Activated naive CD8-positive, alpha-beta T cell (primary cell): ENCODE results near the gene IGLL1.
"Not testable (repeated sequence)": the region's sequence is repeated elsewhere in the genome, so short reads cannot be mapped to it uniquely, and the experiment has no call there.

Experiments used
- H3K27ac Mint-ChIP-seq: one replicate; pipeline ENCODE4 v1.8.0; 2021; ENCODE audit warnings: mixed read lengths
- H3K27me3 Mint-ChIP-seq: one replicate; pipeline ENCODE4 v1.8.0; 2021; ENCODE audit warnings: mixed read lengths
- H3K36me3 Mint-ChIP-seq: one replicate; pipeline ENCODE4 v1.8.0; 2021; ENCODE audit warnings: mixed read lengths
- H3K4me1 Mint-ChIP-seq: one replicate; pipeline ENCODE4 v1.8.0; 2021; ENCODE audit warnings: low read depth, mixed read lengths
- H3K4me3 Mint-ChIP-seq: one replicate; pipeline ENCODE4 v1.8.0; 2021; ENCODE audit warnings: mild to moderate bottlenecking, mixed read lengths
- H3K9me3 Mint-ChIP-seq: one replicate; pipeline ENCODE4 v1.8.0; 2021; ENCODE audit warnings: low read depth, mixed read lengths

The IGLL1 gene

GRCh38 chr22:23579870-23580575 is at the start of gene IGLL1:
TSS of gene IGLL1 (minus strand) at chr22:23580290. CDS start at chr22:23580190, 100 bp downstream.
- Mint-ChIP-seq H3K4me3 (no peak within 1 kb of the TSS), H3K9me3 (no peaks in the 10 kb centered on the region), H3K27me3 (peaks cover 17% of the 10 kb centered on the region), H3K27ac (no peak within 1 kb of the TSS), H3K36me3 (no peaks in the 10 kb centered on the region), H3K4me1 (peaks cover 2% of the 10 kb centered on the region)

- not testable (repeated sequence) for H3K27ac Mint-ChIP-seq, H3K4me1 Mint-ChIP-seq, H3K27me3 Mint-ChIP-seq, H3K4me3 Mint-ChIP-seq, H3K36me3 Mint-ChIP-seq, H3K9me3 Mint-ChIP-seq
These were observed 48.1 kb upstream of the IGLL1 start for GRCh38 chr22:23628056-23628743.

- H3K27ac Mint-ChIP-seq, H3K27me3 Mint-ChIP-seq, H3K4me3 Mint-ChIP-seq, H3K4me1 Mint-ChIP-seq, H3K9me3 Mint-ChIP-seq, H3K36me3 Mint-ChIP-seq: not testable (repeated sequence)
These were observed 47.4 kb upstream of the IGLL1 start for GRCh38 chr22:23627401-23628055.

GRCh38 chr22:23626286-23626975 is 46.3 kb upstream of the IGLL1 start:
- H3K9me3 Mint-ChIP-seq: no peaks in the 10 kb centered on the region
- no peaks in the 10 kb centered on the region for H3K4me1 Mint-ChIP-seq
- no peaks in the 10 kb centered on the region for H3K27me3 Mint-ChIP-seq
- H3K27ac Mint-ChIP-seq: no peak overlapping the region
- no peak overlapping the region for H3K4me3 Mint-ChIP-seq
- H3K36me3 Mint-ChIP-seq: peaks cover 6% of the 10 kb centered on the region

- Mint-ChIP-seq H3K36me3 (peaks cover 16% of the 10 kb centered on the region), H3K27me3 (no peaks in the 10 kb centered on the region), H3K9me3 (no peaks in the 10 kb centered on the region), H3K27ac (no peak overlapping the region), H3K4me3 (no peak overlapping the region), H3K4me1 (no peaks in the 10 kb centered on the region)
These were observed 42.5 kb upstream of the IGLL1 start for GRCh38 chr22:23622634-23623033.

- H3K4me3 Mint-ChIP-seq, H3K9me3 Mint-ChIP-seq, H3K27me3 Mint-ChIP-seq, H3K4me1 Mint-ChIP-seq, H3K27ac Mint-ChIP-seq: not testable (repeated sequence)
- peaks cover 19% of the 10 kb centered on the region for H3K36me3 Mint-ChIP-seq
These were observed 41.8 kb upstream of the IGLL1 start for GRCh38 chr22:23621916-23622315.

- Mint-ChIP-seq H3K36me3 (peaks cover 19% of the 10 kb centered on the region), H3K27ac (no peak overlapping the region), H3K9me3 (no peaks in the 10 kb centered on the region), H3K27me3 (no peaks in the 10 kb centered on the region), H3K4me3 (no peak overlapping the region), H3K4me1 (no peaks in the 10 kb centered on the region)
These were observed 41.1 kb upstream of the IGLL1 start for GRCh38 chr22:23621082-23621780.

- Mint-ChIP-seq H3K36me3 (peaks cover 9% of the 10 kb centered on the region), H3K9me3 (no peaks in the 10 kb centered on the region), H3K27me3 (no peaks in the 10 kb centered on the region), H3K4me3 (no peak overlapping the region), H3K4me1 (no peaks in the 10 kb centered on the region), H3K27ac (no peak overlapping the region)
These were observed 33.3 kb upstream of the IGLL1 start for GRCh38 chr22:23613193-23613972.

GRCh38 chr22:23609983-23610781 is 30.1 kb upstream of the IGLL1 start:
- Mint-ChIP-seq H3K4me3 (no peak overlapping the region), H3K27me3 (no peaks in the 10 kb centered on the region), H3K4me1 (no peaks in the 10 kb centered on the region), H3K27ac (no peak overlapping the region), H3K9me3 (no peaks in the 10 kb centered on the region), H3K36me3 (peaks cover 5% of the 10 kb centered on the region)

GRCh38 chr22:23608583-23608982 is 28.5 kb upstream of the IGLL1 start:
- Mint-ChIP-seq H3K9me3 (no peaks in the 10 kb centered on the region), H3K36me3 (no peaks in the 10 kb centered on the region), H3K4me1 (no peaks in the 10 kb centered on the region), H3K4me3 (no peak overlapping the region), H3K27me3 (no peaks in the 10 kb centered on the region), H3K27ac (no peak overlapping the region)

GRCh38 chr22:23606204-23607131 is 26.4 kb upstream of the IGLL1 start:
- Mint-ChIP-seq H3K36me3 (no peaks in the 10 kb centered on the region), H3K27ac (no peak overlapping the region)

GRCh38 chr22:23604939-23605712 is 25.0 kb upstream of the IGLL1 start:
- no peak overlapping the region for H3K4me3 Mint-ChIP-seq
- H3K36me3 Mint-ChIP-seq: no peaks in the 10 kb centered on the region
- H3K27ac Mint-ChIP-seq: no peak overlapping the region
- H3K9me3 Mint-ChIP-seq: no peaks in the 10 kb centered on the region
- no peaks in the 10 kb centered on the region for H3K27me3 Mint-ChIP-seq
- H3K4me1 Mint-ChIP-seq: no peaks in the 10 kb centered on the region

More at GRCh38 chr22:23606204-23607131, 26.4 kb upstream of the IGLL1 start:
- Mint-ChIP-seq H3K4me1 (no peaks in the 10 kb centered on the region), H3K4me3 (no peak overlapping the region), H3K27me3 (no peaks in the 10 kb centered on the region), H3K9me3 (no peaks in the 10 kb centered on the region)
